ENCODE results near the gene GGT5.
"Not testable (repeated sequence)": the region's sequence is repeated elsewhere in the genome, so short reads cannot be mapped to it uniquely, and the experiment has no call there.

GRCh38 chr22:24263479-24263878 lies 18.6 kb upstream of the GGT5 start:
- not testable (repeated sequence) for TF ChIP-seq POLR2A, CTCF (IDR thresholded peaks at IDR 0.05)

Measured in right lobe of liver (tissue), 4 donors.